Chondrocyte (in vitro differentiated cells): ENCODE data around the gene SDF4. TPM values are rescaled to one million over a fixed set of nuclear protein-coding genes. Genes with fewer than 3 reads are reported as not detected.

Source experiments
- DNase-seq: peaks from one replicate; pipeline ENCODE4 v3.0.0; 2021; ENCODE audit warnings: mixed read lengths, low spot score
- H3K27ac Mint-ChIP-seq: one replicate; pipeline ENCODE4 v1.8.0; 2021; ENCODE audit warnings: mild to moderate bottlenecking, moderate library complexity, mixed read lengths; ENCODE audit not compliant: unreplicated experiment
- H3K27me3 Mint-ChIP-seq: 2 replicates; pipeline ENCODE4 v1.8.0; 2021; ENCODE audit warnings: low read depth, mixed read lengths
- H3K36me3 Mint-ChIP-seq: 2 replicates; pipeline ENCODE4 v1.8.0; 2021; ENCODE audit warnings: low read depth, mixed read lengths
- H3K4me1 Mint-ChIP-seq: 2 replicates; pipeline ENCODE4 v1.8.0; 2021; ENCODE audit warnings: low read depth, mild to moderate bottlenecking, mixed read lengths
- H3K4me3 Mint-ChIP-seq: one replicate; pipeline ENCODE4 v1.8.0; 2021; ENCODE audit warnings: mild to moderate bottlenecking, moderate library complexity, mixed read lengths; ENCODE audit not compliant: unreplicated experiment
- H3K9me3 Mint-ChIP-seq: 2 replicates; pipeline ENCODE4 v1.8.0; 2021; ENCODE audit warnings: low read depth, mixed read lengths
- total RNA-seq: library from RNA; stranded (reverse); gene quantifications from 3 replicates; pipeline ENCODE4 v1.2.1, GENCODE V29; 2021
- TF ChIP-seq, protein P1 (sequence below): fragments of 200-600 bp; sonication (generic); IDR thresholded peaks from 2 replicates; pipeline ENCODE4 v1.5.0; 2021; ENCODE audit warnings: antibody characterized with exemption, mild to moderate bottlenecking, moderate library complexity

SDF4 gene
- total RNA-seq, 1 donor from 2014 or later, result 164 TPM

DNA sequence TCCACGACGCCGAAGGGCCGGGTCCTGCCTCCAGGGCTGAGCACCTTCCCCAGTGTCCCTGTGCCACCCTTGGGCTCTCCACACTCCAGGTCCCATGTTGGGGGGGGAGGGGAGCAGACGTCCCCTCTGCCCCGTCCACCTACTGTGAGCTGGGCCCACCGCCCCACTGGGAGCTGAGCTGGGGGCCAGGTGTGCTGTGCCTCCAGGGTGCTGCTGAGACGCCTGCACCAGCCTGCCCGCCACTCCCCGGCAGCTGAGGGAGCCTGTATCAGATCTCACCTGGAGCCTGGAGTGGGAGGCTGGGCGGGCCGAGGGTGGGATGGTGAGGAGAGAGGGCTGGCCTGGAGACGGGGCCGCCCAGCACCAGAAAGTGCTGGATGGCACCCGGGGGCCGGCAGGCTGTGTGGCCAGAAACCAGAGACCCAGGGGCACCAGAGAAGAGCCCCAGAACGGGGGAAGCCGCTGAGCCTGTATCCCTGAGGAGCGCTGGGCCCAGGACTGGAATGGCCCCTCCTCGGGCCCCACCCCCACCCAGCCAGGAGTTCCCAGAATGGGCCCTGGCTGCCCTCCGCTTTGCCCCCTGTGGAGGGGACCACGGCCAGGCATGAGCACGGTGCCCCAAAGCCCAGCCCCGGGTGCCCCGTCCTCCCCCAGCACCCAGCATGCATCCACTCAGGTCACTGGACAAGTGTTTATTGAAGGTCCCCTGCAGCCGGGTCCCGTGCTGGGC, 28.8 kb downstream of the SDF4 start:
- peaks cover 3% of the 10 kb centered on the region for H3K4me1 Mint-ChIP-seq
- H3K27me3 Mint-ChIP-seq, result no peaks in the 10 kb centered on the region
- no peaks in the 10 kb centered on the region for H3K36me3 Mint-ChIP-seq
- no peak overlapping the region for H3K4me3 Mint-ChIP-seq
- peak; percentile 85 for DNase-seq
- TF ChIP-seq, protein P1, sequence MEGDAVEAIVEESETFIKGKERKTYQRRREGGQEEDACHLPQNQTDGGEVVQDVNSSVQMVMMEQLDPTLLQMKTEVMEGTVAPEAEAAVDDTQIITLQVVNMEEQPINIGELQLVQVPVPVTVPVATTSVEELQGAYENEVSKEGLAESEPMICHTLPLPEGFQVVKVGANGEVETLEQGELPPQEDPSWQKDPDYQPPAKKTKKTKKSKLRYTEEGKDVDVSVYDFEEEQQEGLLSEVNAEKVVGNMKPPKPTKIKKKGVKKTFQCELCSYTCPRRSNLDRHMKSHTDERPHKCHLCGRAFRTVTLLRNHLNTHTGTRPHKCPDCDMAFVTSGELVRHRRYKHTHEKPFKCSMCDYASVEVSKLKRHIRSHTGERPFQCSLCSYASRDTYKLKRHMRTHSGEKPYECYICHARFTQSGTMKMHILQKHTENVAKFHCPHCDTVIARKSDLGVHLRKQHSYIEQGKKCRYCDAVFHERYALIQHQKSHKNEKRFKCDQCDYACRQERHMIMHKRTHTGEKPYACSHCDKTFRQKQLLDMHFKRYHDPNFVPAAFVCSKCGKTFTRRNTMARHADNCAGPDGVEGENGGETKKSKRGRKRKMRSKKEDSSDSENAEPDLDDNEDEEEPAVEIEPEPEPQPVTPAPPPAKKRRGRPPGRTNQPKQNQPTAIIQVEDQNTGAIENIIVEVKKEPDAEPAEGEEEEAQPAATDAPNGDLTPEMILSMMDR, result no peak
- no peaks in the 10 kb centered on the region for H3K9me3 Mint-ChIP-seq
- H3K27ac Mint-ChIP-seq, result no peak overlapping the region

DNA sequence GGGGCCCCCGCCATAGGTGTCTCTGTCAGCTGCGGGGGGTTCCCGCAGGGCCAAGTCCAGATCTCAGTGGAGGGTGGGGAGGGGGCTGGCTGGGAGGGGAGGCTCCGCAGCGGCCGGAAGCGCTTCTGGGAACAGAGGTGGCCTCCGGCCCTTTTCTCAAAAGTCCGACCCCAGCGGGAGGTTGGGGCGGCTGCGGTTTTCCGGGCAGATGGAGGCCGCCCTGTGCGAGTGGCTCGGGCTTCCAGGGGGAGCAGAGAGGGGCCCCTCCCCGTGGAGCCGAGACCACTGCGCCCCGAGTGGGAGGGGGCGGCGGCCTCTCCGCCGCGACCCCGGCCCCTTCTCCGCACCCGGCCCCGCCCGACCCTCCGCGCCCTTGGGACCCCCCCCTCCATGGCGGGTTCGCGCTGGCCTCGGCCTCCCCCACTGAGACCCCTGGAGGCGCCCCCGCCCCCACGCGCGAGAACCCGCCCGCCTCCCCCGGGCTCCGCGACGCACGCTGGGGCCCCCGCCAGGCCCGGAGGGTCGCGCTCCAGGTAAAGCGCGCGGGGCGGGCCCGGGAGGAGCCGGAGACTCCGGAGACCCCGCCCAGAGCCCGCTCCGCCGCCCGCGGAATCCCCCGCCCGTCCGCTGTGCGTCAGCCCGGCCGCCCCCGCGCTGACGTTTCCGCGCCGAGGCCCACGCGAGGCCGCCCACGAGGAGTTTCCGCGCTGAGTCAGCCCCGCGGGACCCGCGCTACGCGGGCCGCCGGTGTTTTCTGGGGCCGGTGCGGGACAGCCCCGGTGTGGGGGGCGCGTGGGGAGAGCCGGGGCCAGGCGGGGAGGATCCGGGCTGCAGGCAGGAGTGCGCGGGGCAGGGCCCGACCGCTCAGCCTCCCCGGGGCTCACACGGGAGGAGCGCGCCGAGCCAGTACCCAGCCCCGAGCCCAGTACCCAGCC, 30.7 kb downstream of the SDF4 start:
- Mint-ChIP-seq H3K27ac (no peak overlapping the region), H3K4me1 (no peaks in the 10 kb centered on the region), H3K4me3 (peak overlapping the region; percentile 33), H3K27me3 (no peaks in the 10 kb centered on the region), H3K9me3 (no peaks in the 10 kb centered on the region), H3K36me3 (no peaks in the 10 kb centered on the region)
- TF ChIP-seq, protein P1, result no peak
- DNase-seq, result peak; percentile 84

DNA sequence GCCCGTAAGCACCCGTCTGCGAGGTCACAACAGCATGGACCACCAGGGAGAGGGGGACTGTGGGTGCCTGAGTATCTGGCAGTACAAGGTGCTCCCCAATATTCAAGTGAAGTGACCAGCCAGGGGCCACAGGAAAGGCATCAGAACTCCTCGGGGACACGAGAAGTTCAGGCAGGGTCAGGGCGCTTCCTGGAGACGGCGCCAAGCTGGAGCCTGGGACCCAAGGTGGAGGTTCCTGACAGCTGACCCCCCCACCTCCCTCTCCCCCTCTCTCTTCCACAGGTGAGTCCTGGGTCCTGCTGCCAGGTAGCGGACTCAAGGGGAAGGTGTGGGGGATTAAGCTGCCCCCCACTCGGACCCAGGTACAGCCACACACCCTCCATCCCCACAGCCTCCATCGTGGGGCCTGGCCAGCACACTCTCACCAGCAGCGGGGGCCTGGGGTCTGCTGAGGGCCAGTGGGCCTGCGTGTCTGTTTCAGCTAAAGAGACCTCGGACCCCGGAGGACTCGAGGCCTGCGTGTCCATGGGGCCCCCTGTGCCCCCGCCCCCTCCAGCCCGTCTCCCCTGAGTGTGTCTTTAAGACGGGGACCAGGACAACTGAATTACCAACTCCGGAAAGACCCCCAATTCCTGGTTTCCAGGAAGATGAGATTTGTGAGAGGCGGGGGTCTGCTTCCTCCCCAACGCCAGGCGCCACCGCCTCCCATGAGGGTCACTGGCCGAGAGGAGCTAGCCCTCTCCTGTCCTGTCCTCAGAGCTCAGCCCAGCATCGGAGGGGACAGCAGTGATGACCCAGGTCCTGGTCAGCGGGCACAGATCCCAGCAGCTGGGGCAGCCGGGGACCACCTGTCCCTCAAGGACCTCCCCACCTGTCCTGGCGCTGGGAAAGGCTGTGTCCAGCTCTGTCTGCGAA, 31.6 kb downstream of the SDF4 start:
- no peaks in the 10 kb centered on the region for H3K27me3 Mint-ChIP-seq
- TF ChIP-seq, protein P1, result no peak
- H3K4me3 Mint-ChIP-seq, result peak overlapping the region; percentile 33

DNA sequence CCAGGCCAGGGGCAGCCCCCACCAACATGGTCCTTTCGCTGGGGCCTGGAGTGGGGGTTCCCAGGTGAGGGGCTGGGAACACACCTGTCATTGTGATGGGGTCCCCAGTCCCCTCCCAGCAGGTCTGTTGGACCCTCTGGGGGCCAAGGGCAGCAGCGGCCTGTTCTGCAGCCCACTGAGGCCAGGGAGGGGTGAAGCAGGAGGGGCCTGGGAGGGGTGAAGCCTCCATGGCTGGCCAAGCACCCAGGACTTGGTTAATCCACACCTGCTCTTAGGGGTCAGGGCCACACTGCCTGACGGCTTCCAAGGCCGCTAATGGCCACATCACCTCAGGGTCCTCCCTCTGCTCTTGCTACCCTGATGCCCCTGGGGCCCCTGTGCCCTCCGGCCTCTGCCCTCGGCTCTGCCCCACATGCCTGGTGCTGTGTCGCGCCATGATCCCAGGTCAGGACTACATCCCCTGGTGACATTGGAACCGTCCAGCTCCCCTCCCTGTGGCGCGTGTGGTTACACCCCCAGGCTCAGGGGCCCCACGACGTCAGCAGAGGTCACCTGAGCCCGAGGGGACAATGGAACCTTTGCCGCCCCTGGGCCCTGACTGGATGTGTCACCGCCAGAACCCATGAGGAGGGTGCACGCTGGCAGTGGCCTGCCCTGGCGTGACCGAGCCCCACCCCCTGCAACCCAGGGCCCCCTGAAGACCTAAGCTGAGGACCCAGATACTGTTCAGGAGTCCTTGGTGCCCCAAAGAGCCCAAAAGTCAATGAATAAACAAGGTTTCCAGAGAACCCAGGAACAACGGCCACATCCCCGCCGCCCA, 32.5 kb downstream of the SDF4 start:
- peaks cover 4% of the 10 kb centered on the region for H3K36me3 Mint-ChIP-seq
- H3K4me3 Mint-ChIP-seq, result no peak overlapping the region
- no peaks in the 10 kb centered on the region for H3K4me1 Mint-ChIP-seq
- no peak overlapping the region for H3K27ac Mint-ChIP-seq
- TF ChIP-seq, protein P1, result no peak
- peaks cover 10% of the 10 kb centered on the region for H3K9me3 Mint-ChIP-seq
- DNase-seq, result peak; percentile 86
- H3K27me3 Mint-ChIP-seq, result no peaks in the 10 kb centered on the region

More for the DNA sequence above, 31.6 kb downstream of the SDF4 start:
- peak; percentile 73 for DNase-seq
- peaks cover 1% of the 10 kb centered on the region for H3K9me3 Mint-ChIP-seq
- H3K36me3 Mint-ChIP-seq, result no peaks in the 10 kb centered on the region
- no peak overlapping the region for H3K27ac Mint-ChIP-seq
- no peaks in the 10 kb centered on the region for H3K4me1 Mint-ChIP-seq
